B cell (primary cell): Measurements from ENCODE around the gene SLC25A24.

Experiments
- EZH2 ChIP-seq: IDR thresholded peaks from 2 replicates; pipeline ENCODE4 v1.6.1; 2012; ENCODE audit warnings: borderline replicate concordance, low read depth, mild to moderate bottlenecking, moderate library complexity, low read length; ENCODE audit not compliant: insufficient read depth, poor library complexity, severe bottlenecking
- TF ChIP-seq, protein P1 (sequence below): fragments of 200-600 bp; IDR thresholded peaks from one replicate; pipeline ENCODE4 v1.8.0; 2022; ENCODE audit warnings: antibody characterized with exemption, mild to moderate bottlenecking

DNA sequence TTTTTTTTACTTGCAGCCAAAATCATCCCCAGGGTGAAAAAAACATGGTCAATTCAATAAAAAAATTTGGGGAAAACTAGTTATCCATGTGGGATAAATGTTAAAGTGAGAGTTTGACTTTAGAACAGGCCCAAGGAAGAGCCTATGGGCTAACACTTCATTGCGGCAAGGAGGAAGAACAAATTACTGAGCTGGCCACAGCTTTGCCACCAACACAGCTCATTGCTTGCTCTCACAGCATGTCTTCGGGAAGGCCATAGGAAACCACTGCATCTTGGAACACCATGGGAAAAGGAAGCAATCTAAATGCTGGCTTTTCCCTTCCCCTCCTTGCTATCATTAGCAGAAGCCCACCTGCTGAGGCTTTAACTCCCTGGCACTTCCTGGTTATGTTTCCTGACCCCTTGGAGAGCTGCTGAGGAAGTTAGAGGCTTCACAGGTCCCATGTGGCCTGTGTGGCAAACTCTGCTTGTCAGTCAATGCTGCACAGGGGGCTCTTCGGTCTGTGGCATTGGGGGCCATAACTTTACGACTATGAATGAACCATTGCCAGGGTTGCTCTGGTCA, 86.0 kb downstream of the SLC25A24 start:
- no peak for TF ChIP-seq EZH2
- TF ChIP-seq, protein P1, sequence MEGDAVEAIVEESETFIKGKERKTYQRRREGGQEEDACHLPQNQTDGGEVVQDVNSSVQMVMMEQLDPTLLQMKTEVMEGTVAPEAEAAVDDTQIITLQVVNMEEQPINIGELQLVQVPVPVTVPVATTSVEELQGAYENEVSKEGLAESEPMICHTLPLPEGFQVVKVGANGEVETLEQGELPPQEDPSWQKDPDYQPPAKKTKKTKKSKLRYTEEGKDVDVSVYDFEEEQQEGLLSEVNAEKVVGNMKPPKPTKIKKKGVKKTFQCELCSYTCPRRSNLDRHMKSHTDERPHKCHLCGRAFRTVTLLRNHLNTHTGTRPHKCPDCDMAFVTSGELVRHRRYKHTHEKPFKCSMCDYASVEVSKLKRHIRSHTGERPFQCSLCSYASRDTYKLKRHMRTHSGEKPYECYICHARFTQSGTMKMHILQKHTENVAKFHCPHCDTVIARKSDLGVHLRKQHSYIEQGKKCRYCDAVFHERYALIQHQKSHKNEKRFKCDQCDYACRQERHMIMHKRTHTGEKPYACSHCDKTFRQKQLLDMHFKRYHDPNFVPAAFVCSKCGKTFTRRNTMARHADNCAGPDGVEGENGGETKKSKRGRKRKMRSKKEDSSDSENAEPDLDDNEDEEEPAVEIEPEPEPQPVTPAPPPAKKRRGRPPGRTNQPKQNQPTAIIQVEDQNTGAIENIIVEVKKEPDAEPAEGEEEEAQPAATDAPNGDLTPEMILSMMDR: no peak
